GM12878 (cell line): ENCODE measurements around the gene GNA14. TPM values are rescaled to one million over a fixed set of nuclear protein-coding genes. Genes with fewer than 3 reads are reported as not detected.

Source experiments
- ATAC-seq: fragments of 200-7000 bp; cut with Tn5 transposase; 3 replicates; pipeline ENCODE4 v1.9.1; 2020; ENCODE audit warnings: mild to moderate bottlenecking, moderate library complexity
- BruUV-seq: library from RNA; stranded (reverse); fragments of 400-500 nt; replicated peaks from 2 replicates; lab custom pipeline; 2021; lab: Mats Ljungman, UMichigan
- CTCF ChIA-PET: fragments of 300-600 bp; sonication (Branson Sonifier 250); formaldehyde crosslinking; extraction: SDS; loops from one replicate; lab custom pipeline; 2021; ENCODE audit warnings: inconsistent platforms; lab: Yijun Ruan, JAX
- POLR2A ChIA-PET: fragments of 350-600 bp; formaldehyde crosslinking; extraction: SDS; loops from one replicate; lab custom pipeline; 2021; ENCODE audit warnings: inconsistent platforms; lab: Charles Lee
- RAD21 ChIA-PET: fragments of 300-600 bp; sonication (Branson Sonifier 250); formaldehyde crosslinking; loops from one replicate; lab custom pipeline; 2023; ENCODE audit warnings: antibody characterized with exemption; ENCODE audit not compliant: unreplicated experiment; lab: Charles Lee
- SMC1A ChIA-PET: fragments of 300-600 bp; sonication (Branson Sonifier 250); formaldehyde crosslinking; loops from one replicate; lab custom pipeline; 2023; ENCODE audit not compliant: unreplicated experiment, uncharacterized antibody; lab: Charles Lee
- DNase-seq: peaks from one replicate; pipeline ENCODE4 v3.0.0-alpha.2; 2011; ENCODE audit warnings: low read depth, low spot score
- FAIRE-seq: peaks from 3 replicates; lab custom pipeline; 2011; peaks lifted over from hg19 to GRCh38; lab: Jason Lieb, UNC
- H2AFZ ChIP-seq: 2 replicates; pipeline ENCODE4 v1.6.0; 2011; ENCODE audit warnings: low read depth, low read length, control low read depth; ENCODE audit not compliant: control insufficient read depth
- H3K27ac ChIP-seq: 2 replicates; pipeline ENCODE4 v1.5.1; 2011; ENCODE audit warnings: control low read depth; ENCODE audit not compliant: control insufficient read depth, insufficient read depth
- H3K27me3 ChIP-seq, 2 experiments: replicated peaks in 1 of 2; 2 replicates each; pipeline versions ENCODE4 v1.6.0 to v1.6.1; 2011; ENCODE audit warnings: low read length in 1 of 2; ENCODE audit not compliant: control insufficient read depth in 2 of 2, insufficient read depth in 2 of 2
- H3K36me3 ChIP-seq, 2 experiments: 2 replicates each; pipeline ENCODE4 v1.5.1; 2011; ENCODE audit warnings: low read length in 1 of 2; ENCODE audit not compliant: control insufficient read depth in 2 of 2, insufficient read depth in 2 of 2
- H3K4me1 ChIP-seq: 2 replicates; pipeline ENCODE4 v1.6.1; 2011; ENCODE audit warnings: mild to moderate bottlenecking, low read length, moderate library complexity, mixed read lengths; ENCODE audit not compliant: control insufficient read depth, insufficient read depth
- H3K4me2 ChIP-seq: 2 replicates; pipeline ENCODE4 v1.6.0; 2011; ENCODE audit warnings: control low read depth; ENCODE audit not compliant: control insufficient read depth, insufficient read depth
- H3K4me3 ChIP-seq: fragments of 200-600 bp; sonication (generic); 2 replicates; pipeline ENCODE4 v1.5.1; 2016
- H3K79me2 ChIP-seq: 2 replicates; pipeline ENCODE4 v1.6.0; 2011; ENCODE audit warnings: low read length; ENCODE audit not compliant: control insufficient read depth, insufficient read depth
- H3K9ac ChIP-seq: 2 replicates; pipeline ENCODE4 v1.8.0; 2011; ENCODE audit warnings: low read length, control low read depth, mixed read lengths; ENCODE audit not compliant: control insufficient read depth, insufficient read depth
- H3K9me3 ChIP-seq: replicated peaks from 3 replicates; pipeline ENCODE4 v1.5.1; 2011; ENCODE audit warnings: mild to moderate bottlenecking, low read length; ENCODE audit not compliant: control insufficient read depth, insufficient read depth
- H4K20me1 ChIP-seq: 2 replicates; pipeline ENCODE4 v1.6.0; 2011; ENCODE audit not compliant: control insufficient read depth, insufficient read depth
- EGR1 ChIP-seq, 2 experiments: IDR thresholded peaks; 1 replicate in 1 of 2; 2 replicates in 1 of 2; pipeline ENCODE4 v1.6.1; 2011 to 2012; ENCODE audit warnings: low read depth in 2 of 2, low read length in 2 of 2, borderline replicate concordance in 1 of 2, mild to moderate bottlenecking in 1 of 2, moderate library complexity in 1 of 2
- EP300 ChIP-seq, 2 experiments: fragments of 150-350 bp in 1 of 2; IDR thresholded peaks; 2 replicates each; pipeline ENCODE4 v1.6.1; 2011 to 2012; ENCODE audit warnings: low read depth in 2 of 2, low read length in 2 of 2, borderline replicate concordance in 1 of 2, improper control_type of control experiment in 1 of 2, inconsistent platforms in 1 of 2; ENCODE audit not compliant: control insufficient read depth in 1 of 2
- IRF3 ChIP-seq: fragments of 450-650 bp; IDR thresholded peaks from 2 replicates; pipeline ENCODE4 v1.6.1; 2014; ENCODE audit warnings: mild to moderate bottlenecking
- MTA3 ChIP-seq: IDR thresholded peaks from 2 replicates; pipeline ENCODE4 v1.6.1; 2012; ENCODE audit warnings: low read length, inconsistent platforms, borderline replicate concordance
- NBN ChIP-seq: fragments of 450-650 bp; IDR thresholded peaks from 2 replicates; pipeline ENCODE4 v1.6.1; 2016
- POLR2AphosphoS5 ChIP-seq: IDR thresholded peaks from 2 replicates; pipeline ENCODE4 v1.6.1; 2011; ENCODE audit warnings: mild to moderate bottlenecking, low read length, inconsistent platforms
- RAD21 ChIP-seq: IDR thresholded peaks from 2 replicates; pipeline ENCODE4 v1.6.1; 2011; ENCODE audit warnings: mild to moderate bottlenecking, low read depth, low read length, moderate library complexity; ENCODE audit not compliant: insufficient read depth
- WRNIP1 ChIP-seq: IDR thresholded peaks from 2 replicates; pipeline ENCODE4 v1.6.1; 2011; ENCODE audit warnings: low read depth, low read length, improper control_type of control experiment, borderline replicate concordance
- ZNF384 ChIP-seq: IDR thresholded peaks from 2 replicates; pipeline ENCODE4 v1.6.1; 2012; ENCODE audit warnings: low read depth, mild to moderate bottlenecking, low read length, improper control_type of control experiment, borderline replicate concordance
- WGBS: methylation state at CpG from one replicate; pipeline ENCODE4 v1.1.6; 2016; ENCODE audit warnings: low lambda C conversion rate; ENCODE audit not compliant: insufficient replicate concordance, insufficient coverage; ENCODE audit errors: missing lambda C conversion rate; 5-methylcytosine and 5-hydroxymethylcytosine counted together
- in situ Hi-C: fragments of 300-500 bp; cut with MboI; formaldehyde crosslinking; loops from 9 replicates; pipeline ENCODE4 v1.14.3; 2018; ENCODE audit warnings: mixed read lengths
- intact Hi-C: fragments of 100-400 bp; cut with micrococcal nuclease; formaldehyde crosslinking; loops from one replicate; pipeline ENCODE4 v1.14.2; 2022; ENCODE audit not compliant: unreplicated experiment
- polyA plus RNA-seq, 11 experiments: library from polyadenylated mRNA; depleted of rRNA in 4 of 11; unstranded in 6 of 11; stranded (reverse) in 5 of 11; fragments of >200 nt; fragmentation: Nextera tagmentation in 4 of 11; fragmentation: Illumina TruSeq in 1 of 11; extraction: Ambion mirVana in 4 of 11; extraction: Trizol in 1 of 11; gene quantifications; 1 replicate in 1 of 11; 2 replicates in 10 of 11; pipeline versions ENCODE4 v1.2.1 to v1.2.3, GENCODE V29; 2011 to 2016; ENCODE audit warnings: inconsistent platforms in 2 of 11, missing spikeins in 2 of 11, low read depth in 1 of 11
- total RNA-seq, 4 experiments: library from RNA; depleted of rRNA in 3 of 4; stranded (reverse); fragments of >200 nt in 3 of 4; fragmentation: Illumina TruSeq in 1 of 4; extraction: Trizol in 1 of 4; gene quantifications; 2 replicates each; pipeline versions ENCODE4 v1.2.1 to v1.2.3, GENCODE V29; 2013 to 2021

The GNA14 gene
- total and polyA plus RNA-seq, 10 of the 15 experiments (the other 5 are each of a cell fraction or from before 2014, with no cell fraction given) = 0.17 TPM; not detected in 9

- Histone ChIP-seq H3K9ac (no peak overlapping the region), H2AFZ (no peak overlapping the region), H3K9me3 (no peaks in the 10 kb centered on the region; the same call in 2 of the 3 replicates), H4K20me1 (no peaks in the 10 kb centered on the region), H3K4me3 (no peak overlapping the region), H3K4me1 (no peaks in the 10 kb centered on the region), H3K79me2 (no peaks in the 10 kb centered on the region), H3K27ac (no peak overlapping the region)
- 97% methylated on average over 6 of the region's 6 CpGs for WGBS
- intact Hi-C loops = no loop called here
- in situ Hi-C loops = no loop called here
- ATAC-seq (no peak), FAIRE-seq (no peak)
- SMC1A ChIA-PET = interaction anchor here (0.8 kb wide), 1 partner anchor 11 kb away, joined by 3 read pairs; no protein-coding TSS in a partner anchor
- POLR2A ChIA-PET = no interaction called here
- CTCF ChIA-PET = interaction anchor here (0.6 to 1.6 kb wide), 2 partner anchors 10 to 742 kb away, joined by 3 to 6 read pairs; no protein-coding TSS in a partner anchor
- no peak for TF ChIP-seq IRF3
- TF ChIP-seq ZNF384 = no peak
- TF ChIP-seq, all 136 proteins: peak for 0
- BruUV-seq = no TSS peak
- Histone ChIP-seq H3K27me3 (no peaks in the 10 kb centered on the region), H3K36me3 (peaks cover 0 to 1% of the 10 kb centered on the region in 2 experiments; a peak in 1 of 4 replicates), H3K4me2 (no peak overlapping the region)
- RAD21 ChIA-PET = no interaction called here
- no peak for DNase-seq
These were observed 272.1 kb downstream of the GNA14 start for GRCh38 chr9:77375956-77376532.

- Histone ChIP-seq H3K9me3 (no peaks in the 10 kb centered on the region; the same call in 2 of the 3 replicates), H3K27me3 (no peaks in the 10 kb centered on the region), H2AFZ (no peak overlapping the region), H3K36me3 (peaks cover 0 to 5% of the 10 kb centered on the region in 2 experiments; a peak in 2 of 4 replicates), H3K27ac (no peak overlapping the region), H3K9ac (no peak overlapping the region), H4K20me1 (no peaks in the 10 kb centered on the region), H3K4me1 (no peaks in the 10 kb centered on the region), H3K4me2 (no peak overlapping the region), H3K79me2 (no peaks in the 10 kb centered on the region), H3K4me3 (no peak overlapping the region)
- no TSS peak for BruUV-seq
- SMC1A ChIA-PET = interaction anchor here (0.8 kb wide), 1 partner anchor 83 kb away, joined by 3 read pairs; no protein-coding TSS in a partner anchor
- ATAC-seq (no peak), FAIRE-seq (no peak), DNase-seq (no peak)
- no peak for TF ChIP-seq NBN
- no peak for TF ChIP-seq WRNIP1
- TF ChIP-seq MTA3 = no peak
- no peak for TF ChIP-seq RAD21
- no peak for TF ChIP-seq POLR2AphosphoS5
- no peak for TF ChIP-seq EP300 (IDR thresholded peaks at IDR 0.05; ENCODE audit: borderline replicate concordance in 1 of 2, control insufficient read depth in 1 of 2, low read depth in 2 of 2, low read length in 2 of 2)
- no peak for TF ChIP-seq EGR1 (IDR thresholded peaks at IDR 0.05; ENCODE audit: borderline replicate concordance in 1 of 2, low read depth in 2 of 2, low read length in 2 of 2)
- WGBS = 97% methylated on average over 3 of the region's 3 CpGs
- in situ Hi-C loops (no loop called here), intact Hi-C loops (no loop called here)
- RAD21 ChIA-PET = no interaction called here
- CTCF ChIA-PET = interaction anchor here (1.6 kb wide), 1 partner anchor 8 kb away, joined by 6 read pairs; no protein-coding TSS in a partner anchor
- POLR2A ChIA-PET = no interaction called here
These were observed 273.9 kb downstream of the GNA14 start for GRCh38 chr9:77374266-77374665.
